ENCODE measurements around the gene MYBPC1.

DNA sequence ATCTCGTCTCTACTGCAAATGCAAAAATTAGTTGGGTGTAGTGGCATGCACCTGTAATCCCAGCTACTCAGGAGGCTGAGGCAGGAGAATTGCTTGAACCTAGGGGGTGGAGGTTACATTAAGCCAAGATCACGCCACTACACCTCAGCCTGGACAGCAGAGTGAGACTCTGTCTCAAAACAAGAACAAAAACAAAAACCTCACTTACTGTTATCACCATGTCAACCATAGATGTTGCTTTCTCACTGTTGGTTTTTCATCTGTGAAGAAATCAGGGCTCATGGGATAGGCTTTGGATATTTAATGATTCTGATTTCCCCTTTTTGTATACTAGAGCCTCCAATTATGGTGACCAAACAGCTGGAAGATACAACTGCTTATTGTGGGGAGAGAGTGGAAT, 52.9 kb downstream of the MYBPC1 start:
- TF ChIP-seq, protein P1, sequence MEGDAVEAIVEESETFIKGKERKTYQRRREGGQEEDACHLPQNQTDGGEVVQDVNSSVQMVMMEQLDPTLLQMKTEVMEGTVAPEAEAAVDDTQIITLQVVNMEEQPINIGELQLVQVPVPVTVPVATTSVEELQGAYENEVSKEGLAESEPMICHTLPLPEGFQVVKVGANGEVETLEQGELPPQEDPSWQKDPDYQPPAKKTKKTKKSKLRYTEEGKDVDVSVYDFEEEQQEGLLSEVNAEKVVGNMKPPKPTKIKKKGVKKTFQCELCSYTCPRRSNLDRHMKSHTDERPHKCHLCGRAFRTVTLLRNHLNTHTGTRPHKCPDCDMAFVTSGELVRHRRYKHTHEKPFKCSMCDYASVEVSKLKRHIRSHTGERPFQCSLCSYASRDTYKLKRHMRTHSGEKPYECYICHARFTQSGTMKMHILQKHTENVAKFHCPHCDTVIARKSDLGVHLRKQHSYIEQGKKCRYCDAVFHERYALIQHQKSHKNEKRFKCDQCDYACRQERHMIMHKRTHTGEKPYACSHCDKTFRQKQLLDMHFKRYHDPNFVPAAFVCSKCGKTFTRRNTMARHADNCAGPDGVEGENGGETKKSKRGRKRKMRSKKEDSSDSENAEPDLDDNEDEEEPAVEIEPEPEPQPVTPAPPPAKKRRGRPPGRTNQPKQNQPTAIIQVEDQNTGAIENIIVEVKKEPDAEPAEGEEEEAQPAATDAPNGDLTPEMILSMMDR (conservative IDR thresholded peaks at IDR 0.05 in 1 of 2, IDR thresholded peaks at IDR 0.05 in 1 of 2; ENCODE audit: extremely low read depth in 1 of 2, insufficient read depth in 1 of 2, low read depth in 1 of 2, low read length in 2 of 2): no peak
- no peak for TF ChIP-seq EZH2 (IDR thresholded peaks at IDR 0.05; ENCODE audit: borderline replicate concordance, low read length)
